ENCODE data around the gene DCXR.

The DCXR gene

GRCh38 chr17:82022981-82023446 is 14.5 kb downstream of the DCXR start, which contains the start of gene LRRC45:
LRRC45 (plus strand) TSS chr17:82023305; CDS start chr17:82023644, 339 bp downstream.
- FAIRE-seq (peak; percentile 98), DNase-seq (ENCODE audit: low spot score) (peak; percentile 100)

DNA sequence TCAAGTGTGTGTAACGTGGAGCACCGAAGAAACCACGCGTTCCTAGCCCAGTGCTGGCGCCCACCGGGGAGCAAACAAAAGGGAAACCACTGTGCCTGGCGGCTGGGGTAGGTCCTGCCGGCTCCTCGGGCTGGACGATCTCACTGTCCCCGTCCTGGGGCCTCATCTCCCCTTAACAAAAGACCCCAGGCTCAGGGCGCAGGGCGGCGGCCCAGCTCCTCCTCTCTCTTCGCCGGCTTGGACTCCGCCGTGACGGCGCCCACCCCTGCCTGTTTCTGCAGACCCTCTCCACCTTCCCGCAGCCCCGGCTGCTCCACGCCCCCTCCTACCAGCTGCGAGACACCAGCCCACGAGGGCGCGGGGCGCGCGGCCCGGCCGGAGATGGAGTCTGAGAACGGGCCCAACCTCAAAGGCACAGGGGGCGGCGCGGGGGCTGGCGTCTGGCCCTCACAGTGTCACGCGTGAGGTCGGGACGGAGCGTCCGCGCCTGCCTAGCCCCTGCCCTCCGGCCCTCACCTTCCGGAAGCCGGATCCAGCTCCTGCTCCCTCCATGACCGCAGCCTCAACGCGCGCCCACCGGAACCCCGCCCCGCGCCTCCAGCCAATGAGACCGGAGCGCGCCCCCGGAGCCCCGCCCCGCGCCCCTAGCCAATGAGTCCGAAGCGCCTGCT is 15.1 kb downstream of the DCXR start, which contains the start of gene CENPX:
Gene CENPX, minus strand, starts transcription at position 569 of the 671 bp plus-strand sequence. Its CDS starts 17 bp downstream, at position 552.
- DNase-seq (ENCODE audit: low spot score) (no peak), FAIRE-seq (peak; percentile 74)

- FAIRE-seq, result no peak
- DNase-seq (ENCODE audit: low spot score), result no peak
Observed at GRCh38 chr17:82021900-82022309, 15.6 kb downstream of the DCXR start.

- FAIRE-seq (peak; percentile 91), DNase-seq (ENCODE audit: low spot score) (peak; percentile 73)
Observed at GRCh38 chr17:82021107-82021899, 16.2 kb downstream of the DCXR start.

GRCh38 chr17:82020572-82021106 is 16.9 kb downstream of the DCXR start:
- FAIRE-seq (peak; percentile 5), DNase-seq (ENCODE audit: low spot score) (no peak)

DNA sequence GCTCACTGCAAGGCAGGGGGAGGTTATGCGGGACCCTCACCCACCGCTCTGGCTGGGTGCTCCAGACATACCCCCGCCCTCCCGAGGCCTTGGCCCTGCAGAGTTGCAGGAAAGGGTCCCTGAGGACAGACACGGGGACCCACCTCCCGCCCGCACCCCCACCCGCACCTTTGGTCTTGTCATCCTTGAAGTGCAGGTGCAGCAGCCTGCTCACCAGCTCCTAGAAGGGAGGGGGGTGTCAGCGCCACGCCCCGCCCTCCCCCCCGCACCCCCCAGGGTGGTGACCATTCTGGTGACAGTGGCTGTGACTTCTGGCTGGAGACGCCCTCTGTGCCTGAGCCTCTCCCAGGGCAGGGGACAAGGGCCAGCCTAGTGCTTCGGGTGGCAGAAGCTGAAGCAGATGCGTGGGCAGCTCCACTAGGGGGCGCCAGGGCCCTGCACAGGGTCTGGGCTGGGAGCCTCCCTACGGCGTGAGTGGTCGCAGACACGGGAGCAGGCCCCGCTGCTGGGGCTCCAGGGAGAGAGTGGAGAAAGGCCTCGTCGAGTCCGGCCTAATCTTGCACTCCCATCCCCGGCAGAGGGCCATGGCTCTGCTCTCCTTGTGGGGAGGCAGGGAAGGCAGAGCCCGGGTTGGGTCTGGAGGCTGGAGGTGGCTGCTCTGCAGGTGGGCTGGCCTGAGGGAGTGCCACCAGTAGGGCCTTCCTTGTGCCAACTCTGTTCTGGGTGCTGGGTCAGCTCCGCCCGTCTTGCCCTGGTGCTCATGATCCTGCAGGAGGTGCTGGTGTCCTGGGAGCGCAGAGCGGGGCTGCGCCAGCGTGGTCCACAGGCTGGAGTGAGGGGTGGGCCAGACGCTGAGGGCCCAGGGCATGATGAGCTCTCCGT is 17.6 kb downstream of the DCXR start:
- FAIRE-seq, result peak; percentile 9
- DNase-seq (ENCODE audit: low spot score), result peak; percentile 79

GRCh38 chr17:82018989-82019689 is 18.4 kb downstream of the DCXR start:
- no peak for DNase-seq (ENCODE audit: low spot score)
- FAIRE-seq, result peak; percentile 46

DNA sequence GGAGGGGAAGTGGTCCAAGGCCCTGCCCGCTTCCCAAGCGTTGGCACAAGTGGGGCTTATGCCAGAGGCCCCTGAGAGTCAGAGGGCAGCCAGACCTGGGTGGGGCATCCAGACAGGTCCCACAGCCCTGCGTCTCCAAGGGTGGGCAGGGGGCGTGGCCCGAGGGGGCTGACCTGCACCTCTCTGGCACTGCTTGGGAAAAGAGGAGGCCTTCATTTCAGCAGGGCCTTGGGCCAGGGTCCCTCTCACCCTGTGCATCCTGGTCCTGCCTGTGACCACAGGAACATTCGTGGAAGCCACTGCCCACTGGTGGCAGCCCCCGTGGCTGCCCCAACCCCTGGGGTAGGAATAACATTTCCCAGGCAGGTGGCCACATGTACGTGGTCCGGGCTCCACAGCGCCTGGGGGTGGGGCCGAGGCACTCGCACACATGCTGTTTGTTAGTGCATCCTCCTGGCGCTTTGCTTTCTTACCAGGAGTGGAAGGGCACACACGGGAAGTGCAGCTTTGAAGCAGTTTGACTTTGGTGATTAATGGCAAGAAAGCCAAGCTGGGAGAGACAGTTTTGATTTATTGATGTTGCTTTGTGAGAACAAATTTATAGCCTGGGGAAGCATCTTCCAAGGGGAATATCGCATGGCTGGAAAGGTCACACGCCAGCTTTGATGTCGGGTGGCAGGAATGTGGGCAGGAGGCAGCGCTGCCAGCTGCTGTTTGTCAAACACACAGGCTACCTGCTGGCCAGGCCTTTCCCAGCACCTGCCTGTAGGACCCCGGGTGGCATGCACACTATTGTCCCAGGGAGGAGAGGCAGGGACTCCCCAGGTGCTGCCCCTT is 19.1 kb downstream of the DCXR start:
- DNase-seq (ENCODE audit: low spot score), result no peak

DNA sequence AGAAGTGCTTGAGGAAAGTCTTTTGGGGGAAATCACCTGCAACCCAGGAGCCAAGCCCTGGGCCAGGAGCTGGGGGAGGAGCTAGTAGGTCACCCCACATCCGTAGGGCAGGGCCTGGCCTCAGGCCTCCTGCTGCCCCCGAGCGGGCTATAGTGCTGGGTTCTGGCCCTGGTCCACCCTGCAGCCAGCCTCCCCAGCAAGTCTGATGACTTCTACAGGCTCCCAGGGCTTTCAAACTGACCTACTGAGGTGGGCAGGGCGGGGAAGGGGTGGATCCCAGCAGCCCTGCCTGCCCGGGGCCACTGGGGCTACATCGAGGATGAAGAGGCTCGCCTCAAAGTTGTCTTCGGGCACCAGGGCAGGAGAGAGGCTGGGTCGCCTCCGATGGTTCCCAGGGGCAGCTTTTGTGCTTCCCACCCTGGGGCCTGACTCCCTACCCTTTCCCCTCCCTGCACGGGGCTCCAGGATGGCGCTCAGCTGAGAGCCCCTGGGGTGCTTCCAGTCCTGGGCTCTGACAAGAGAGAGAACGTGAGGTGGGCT is 19.8 kb downstream of the DCXR start:
- DNase-seq (ENCODE audit: low spot score), result no peak
- FAIRE-seq, result no peak

More for the DNA sequence above, 19.1 kb downstream of the DCXR start:
- FAIRE-seq, result no peak

DNA sequence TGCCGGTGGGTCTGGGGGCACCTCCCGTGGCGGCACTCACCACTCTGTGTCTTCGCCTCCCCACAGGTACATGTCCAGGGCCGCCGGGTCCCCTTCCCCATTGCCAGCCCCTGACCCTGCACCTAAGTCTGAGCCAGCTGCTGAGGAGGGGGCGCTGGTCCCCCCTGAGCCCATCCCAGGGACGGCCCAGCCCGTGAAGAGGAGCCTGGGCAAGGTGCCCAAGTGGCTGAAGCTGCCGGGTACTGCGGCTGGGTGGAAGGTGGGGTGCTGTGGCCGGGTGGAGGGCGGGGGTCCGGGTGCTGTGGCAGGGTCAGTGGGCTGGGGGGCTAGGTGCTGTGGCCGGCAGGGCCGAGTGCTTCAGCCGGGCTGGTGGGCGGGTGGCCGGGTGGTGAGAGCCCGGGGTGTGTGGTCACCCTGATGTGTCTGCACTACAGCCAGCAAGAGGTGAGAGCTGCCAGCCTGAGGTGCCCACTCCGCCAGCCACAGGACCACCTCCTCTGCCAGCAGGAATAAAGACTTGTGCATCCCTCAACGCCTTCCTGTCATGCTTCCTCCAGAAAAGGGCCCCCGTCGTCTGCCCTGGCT is 20.5 kb downstream of the DCXR start:
- DNase-seq (ENCODE audit: low spot score), result no peak
- no peak for FAIRE-seq

GRCh38 chr17:82016061-82016874 is 21.2 kb downstream of the DCXR start:
- FAIRE-seq (no peak), DNase-seq (ENCODE audit: low spot score) (no peak)

GRCh38 chr17:82015311-82015971 is 22.1 kb downstream of the DCXR start:
- FAIRE-seq, result peak; percentile 40
- DNase-seq (ENCODE audit: low spot score), result no peak

DNA sequence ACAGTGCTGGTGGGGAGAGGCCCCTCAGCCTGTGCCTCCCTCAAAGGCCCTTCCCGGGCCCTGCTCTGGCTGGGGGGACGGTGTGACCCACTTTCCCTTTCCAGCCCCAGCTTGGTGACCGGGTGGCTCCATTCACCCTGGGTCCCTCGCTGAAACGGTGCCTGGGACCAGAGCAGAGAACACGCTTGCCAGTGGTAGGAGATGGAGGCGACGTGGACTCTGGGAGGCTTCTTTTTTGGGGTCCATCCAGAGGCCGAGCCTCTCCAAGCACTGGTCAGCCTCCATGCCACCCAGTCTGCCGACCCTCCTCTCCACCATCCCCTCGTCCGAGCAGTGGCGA is 22.6 kb downstream of the DCXR start:
- DNase-seq (ENCODE audit: low spot score), result no peak
- FAIRE-seq, result no peak

DNA sequence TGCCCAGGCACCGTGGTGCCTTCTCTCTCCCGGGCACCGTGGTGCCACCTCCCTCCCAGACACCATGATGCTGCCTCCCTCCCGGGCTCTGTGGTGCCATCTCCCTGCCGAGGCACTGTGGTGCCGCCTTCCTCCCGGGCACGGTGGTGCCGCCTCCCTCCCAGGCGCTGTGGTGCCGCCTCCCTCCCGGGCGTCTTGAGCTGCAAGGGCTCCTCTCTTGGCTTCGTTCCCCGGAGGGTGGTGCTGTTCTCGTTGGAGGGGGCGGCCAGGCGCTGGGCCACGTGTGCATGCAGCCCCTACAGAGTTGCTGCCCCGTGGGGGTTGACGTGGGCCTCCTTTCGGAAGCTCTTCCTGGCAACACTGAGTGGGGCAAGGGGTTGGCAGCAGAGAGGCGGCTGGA is 23.1 kb downstream of the DCXR start:
- no peak for DNase-seq (ENCODE audit: low spot score)
- no peak for FAIRE-seq

GRCh38 chr17:82013772-82014321 is 23.6 kb downstream of the DCXR start:
- DNase-seq (ENCODE audit: low spot score) (no peak), FAIRE-seq (peak; percentile 35)

GRCh38 chr17:82013341-82013740 is 24.2 kb downstream of the DCXR start:
- no peak for FAIRE-seq
- no peak for DNase-seq (ENCODE audit: low spot score)

DNA sequence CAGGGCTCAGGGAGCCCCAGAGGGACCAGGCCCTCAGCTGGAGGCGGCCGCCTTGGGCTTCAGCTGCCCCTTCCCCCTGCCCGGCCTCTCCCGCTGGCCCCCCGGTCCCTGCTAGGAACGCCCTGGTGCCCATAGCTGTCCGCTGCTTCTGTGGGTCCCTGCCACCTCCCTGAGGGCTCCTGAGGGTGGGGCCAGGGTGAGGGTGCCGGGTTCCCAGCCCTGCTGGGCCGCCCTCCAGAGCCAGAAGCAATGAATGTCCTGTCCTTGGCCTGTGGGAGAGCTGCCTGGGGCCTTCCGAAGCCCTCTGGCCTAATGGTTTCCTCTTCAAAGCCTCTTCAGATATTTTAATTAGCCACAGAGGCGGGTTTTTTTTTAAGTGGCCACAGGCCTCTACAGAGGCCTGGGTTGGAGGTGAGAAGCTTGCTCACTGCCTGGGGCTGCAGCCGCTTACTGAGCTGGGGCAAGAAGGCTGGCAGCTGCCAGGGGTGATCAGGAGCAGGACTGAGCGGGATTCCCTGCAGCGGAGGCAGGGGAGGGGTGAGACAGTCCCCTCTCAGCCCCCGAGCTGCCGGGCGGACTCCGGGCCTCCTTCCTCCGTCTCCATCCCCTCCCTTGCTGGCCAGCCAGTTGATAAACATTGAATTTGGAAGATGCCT is 24.7 kb downstream of the DCXR start:
- DNase-seq (ENCODE audit: low spot score) (no peak), FAIRE-seq (peak; percentile 5)
